ENCODE results near the gene PDS5A.
"Not testable (repeated sequence)": the region's sequence is repeated elsewhere in the genome, so short reads cannot be mapped to it uniquely, and the experiment has no call there.

PDS5A gene

DNA sequence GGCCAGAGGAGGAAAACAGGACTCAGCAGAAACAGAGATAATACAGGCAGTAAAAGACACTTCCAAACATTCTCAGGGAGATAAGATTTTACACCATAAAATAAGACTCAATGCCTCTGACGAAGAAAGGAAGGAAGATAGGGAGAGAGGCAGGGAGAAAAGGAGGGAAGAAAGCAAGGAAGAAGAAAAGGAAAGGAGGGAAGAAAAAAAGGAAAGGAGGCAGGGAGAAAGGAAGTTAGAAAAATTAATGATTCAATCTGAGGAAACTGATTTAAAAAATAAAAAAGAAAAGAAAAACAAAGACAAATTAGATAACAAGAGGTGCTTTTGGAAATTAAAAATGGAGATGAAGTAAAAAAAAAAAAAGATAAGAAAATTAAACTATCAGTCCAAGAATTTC lies 72.1 kb downstream of the PDS5A start:
- DNase-seq (ENCODE audit: low read depth in 2 of 2) = no peak

DNA sequence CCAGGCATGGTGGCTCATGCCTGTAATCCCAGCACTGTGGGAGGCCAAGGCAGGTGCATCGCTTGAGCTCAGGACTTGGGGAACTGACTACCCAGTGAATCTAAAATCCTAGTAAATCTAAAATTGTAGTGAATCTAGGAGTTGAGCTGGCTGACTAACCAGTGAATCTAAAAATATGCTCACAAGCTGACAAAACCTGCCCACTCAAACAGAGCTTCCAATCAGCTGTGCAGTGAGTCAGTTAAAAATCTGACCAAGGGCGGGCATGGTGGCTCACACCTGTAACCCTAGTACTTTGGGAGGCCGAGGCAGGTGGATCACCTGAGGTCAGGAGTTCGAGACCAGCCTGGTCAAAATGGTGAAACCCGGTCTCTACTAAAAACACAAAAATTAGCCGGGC lies 72.7 kb downstream of the PDS5A start:
- DNase-seq (ENCODE audit: low read depth in 2 of 2) = not testable (repeated sequence)

DNA sequence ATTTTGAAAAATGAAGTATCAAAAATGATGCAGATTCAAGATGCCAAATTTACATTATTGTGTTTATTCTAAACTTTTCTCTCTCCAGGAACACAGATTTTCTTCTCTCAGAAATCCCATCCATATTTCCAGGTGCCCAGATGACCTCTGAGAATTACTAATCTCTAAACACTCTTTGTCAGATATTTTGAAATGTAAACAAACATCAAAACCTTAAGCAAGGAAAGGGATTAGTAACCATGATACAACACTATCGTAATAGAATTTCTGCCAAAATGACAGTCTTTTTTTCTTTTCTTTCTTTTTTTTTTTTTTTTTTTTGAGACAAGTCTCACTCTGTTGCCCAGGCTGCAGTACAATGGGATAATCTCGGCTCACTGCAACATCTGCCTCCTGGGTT lies 76.7 kb downstream of the PDS5A start:
- DNase-seq (ENCODE audit: low read depth in 2 of 2) = no peak

DNA sequence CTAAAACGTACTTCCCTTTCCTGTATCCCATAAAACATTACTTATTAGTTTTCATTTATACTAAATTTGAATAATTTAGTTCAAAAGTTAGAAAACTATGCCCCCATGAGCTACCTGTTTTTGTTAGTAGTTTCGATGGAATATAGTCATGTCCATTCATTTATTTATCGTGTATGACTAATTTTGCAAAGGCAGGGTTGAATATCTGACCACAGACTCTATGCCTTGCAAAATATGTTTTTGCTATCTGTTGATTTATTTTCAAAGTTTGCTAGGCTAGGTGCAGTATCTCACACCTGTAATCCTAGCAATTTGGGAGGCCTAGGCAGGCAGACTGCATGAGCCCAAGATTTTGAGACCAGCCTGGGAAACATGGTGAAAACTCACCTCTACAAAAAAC lies 78.4 kb downstream of the PDS5A start:
- no peak for DNase-seq (ENCODE audit: low read depth in 2 of 2)

DNA sequence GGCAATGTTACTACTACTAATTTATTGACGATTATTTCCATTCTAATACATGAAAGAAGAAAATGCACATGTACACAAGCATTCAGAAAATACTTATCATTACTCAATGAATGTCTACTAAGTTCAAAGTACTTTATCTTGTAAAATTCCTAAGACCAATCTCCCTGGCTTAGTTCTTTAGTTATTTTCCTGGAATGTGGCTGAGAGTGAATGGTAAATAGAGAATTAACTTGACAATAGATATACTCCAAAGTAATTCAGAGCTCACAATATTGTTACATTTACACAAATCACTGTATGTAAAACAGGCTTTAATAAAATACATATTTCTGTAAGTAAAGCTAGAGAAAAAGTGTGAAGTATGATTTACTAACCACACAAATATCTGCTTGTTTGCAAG lies 79.7 kb downstream of the PDS5A start:
- DNase-seq (ENCODE audit: low read depth in 2 of 2) = no peak

DNA sequence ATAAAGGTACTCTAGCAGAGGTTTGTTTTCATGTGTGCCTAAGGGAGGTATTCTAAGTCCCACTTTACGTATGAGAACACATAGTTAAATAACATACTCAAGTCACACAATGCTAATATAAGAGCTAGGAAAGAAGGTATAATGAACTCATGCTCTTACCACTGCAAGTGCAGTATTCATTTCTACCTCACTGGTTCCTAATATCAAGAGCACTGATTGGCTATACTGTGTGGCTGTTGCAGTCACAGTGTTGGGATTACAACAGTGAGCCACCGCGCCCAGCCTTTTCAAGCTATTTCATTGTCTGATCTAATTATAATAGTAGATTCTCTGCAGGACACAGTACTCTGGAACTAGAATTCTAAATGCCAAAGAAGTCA lies 84.0 kb downstream of the PDS5A start:
- no peak for DNase-seq (ENCODE audit: low read depth in 2 of 2)

DNA sequence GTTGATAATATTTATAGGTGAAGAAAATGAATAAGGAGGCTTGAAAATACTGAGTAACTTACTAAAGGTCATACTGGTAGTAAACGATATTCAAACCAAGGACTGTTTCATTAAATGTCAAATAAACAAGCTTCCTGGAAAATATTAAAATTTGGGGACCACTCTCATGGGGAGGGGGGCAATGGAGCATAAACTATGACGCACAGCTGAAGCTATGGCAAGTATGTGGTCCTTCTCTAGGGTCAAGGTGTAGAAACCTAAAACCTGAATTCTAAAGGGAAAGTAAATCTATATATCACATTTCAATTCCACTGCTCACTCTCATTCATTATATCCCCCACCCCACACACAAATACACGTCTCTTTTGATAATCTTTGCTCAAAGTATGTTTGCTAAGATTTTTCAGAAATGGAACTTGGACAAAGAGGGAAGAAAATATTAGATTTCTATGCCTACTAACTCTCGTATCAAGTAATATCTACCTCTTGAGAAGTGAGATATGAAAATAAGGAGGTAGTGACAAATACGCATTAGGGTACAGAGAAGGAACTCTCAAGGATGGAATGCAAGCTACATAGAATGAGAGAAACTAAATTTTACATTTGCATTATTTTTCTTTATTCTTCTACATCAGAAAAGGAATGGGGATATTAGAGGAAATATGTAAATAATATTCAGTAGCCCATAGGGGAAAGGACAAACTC lies 84.6 kb downstream of the PDS5A start:
- no peak for DNase-seq (ENCODE audit: low read depth in 2 of 2)

DNA sequence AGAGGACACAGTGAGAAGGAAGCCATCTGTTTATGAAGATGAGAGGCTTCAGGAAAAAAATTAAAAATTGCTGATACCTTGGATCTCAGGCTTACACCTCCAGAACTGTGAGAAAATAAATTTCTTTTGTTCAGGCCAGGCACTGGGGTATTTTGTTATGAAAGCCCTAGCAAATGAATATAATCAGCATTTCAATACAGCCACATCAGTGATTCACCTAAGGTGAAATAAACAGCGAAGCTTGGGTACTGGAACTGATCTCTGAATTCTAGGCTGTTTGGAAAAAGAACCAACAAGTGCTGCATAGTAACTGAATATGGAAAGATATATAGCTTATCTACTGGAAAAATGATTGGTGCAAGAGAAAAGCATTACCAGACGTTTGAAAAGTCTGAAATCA lies 88.5 kb downstream of the PDS5A start:
- DNase-seq (ENCODE audit: low read depth in 2 of 2) = no peak

DNA sequence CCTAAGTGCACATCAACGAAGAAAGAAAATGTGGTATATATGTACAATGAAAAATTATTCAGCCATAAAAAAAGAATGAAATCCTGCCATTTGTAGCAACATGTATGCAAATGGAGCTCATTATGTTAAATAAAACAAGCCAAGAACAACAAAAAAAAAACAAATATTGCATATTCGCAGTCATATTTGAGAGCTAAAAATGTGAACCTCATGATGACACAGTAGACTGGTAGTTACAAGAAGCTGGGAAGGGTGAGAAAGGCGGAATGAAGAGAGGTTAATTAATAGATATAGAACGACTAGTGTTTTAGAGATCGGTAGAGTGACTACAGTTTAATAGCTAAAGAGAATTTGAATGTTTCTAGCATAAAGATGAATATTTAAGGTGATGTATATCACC lies 89.2 kb downstream of the PDS5A start:
- no peak for DNase-seq (ENCODE audit: low read depth in 2 of 2)

DNA sequence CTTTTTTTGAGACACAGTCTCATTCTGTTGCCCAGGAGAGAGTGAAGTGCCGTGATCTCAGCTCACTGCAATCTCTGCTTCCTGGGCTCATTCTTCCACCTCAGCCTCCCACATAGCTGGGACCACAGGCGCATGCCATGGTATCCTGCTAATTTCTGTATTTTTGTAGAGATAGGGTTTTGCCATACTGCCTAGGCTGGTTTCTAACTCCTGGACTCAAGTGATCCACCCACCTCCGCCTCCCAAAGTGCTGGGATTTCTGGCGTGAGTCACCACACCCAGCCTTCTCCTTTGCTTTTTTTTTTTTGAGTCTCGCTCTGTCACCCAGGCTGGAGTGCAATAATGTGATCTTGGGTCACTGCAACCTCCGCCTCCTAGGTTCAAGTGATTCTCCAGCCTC lies 94.1 kb downstream of the PDS5A start:
- no peak for DNase-seq (ENCODE audit: low read depth in 2 of 2)

DNA sequence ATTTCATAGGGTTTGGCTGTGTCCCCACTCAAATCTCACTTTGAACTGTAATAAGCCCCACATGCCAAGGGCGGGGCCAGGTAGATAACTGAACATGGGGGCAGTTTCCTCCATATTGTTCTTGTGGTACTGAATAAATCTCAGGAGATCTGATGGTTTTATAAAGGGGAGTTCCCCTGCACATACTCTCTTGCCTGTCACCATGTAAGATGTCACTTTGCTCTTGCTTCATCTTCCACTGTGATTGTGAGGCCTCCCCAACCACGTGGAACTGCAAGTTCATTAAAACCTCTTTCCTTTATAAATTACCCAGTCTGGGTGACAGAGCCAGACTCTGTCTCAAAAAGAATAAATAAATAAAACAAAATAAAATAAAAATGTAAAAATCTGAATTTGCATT lies 95.9 kb downstream of the PDS5A start:
- no peak for DNase-seq (ENCODE audit: low read depth in 2 of 2)

DNA sequence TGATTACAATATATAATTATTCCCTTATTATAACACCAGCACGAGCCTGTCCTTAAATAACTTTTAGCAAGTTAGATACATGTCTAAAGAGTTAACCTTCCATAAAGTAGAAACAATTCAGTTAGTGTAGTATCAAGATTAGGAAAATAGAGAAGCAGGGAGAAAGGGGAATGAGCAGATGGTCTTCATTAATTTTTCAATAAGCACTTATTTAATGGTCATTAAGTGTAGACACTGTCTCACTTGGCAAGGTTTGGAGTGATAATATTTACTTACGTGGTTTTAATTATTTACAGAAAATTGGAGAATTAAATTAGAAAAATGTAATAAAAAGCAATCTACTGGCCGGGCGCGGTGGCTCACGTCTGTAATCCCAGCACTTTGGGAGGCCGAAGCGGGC lies 99.7 kb downstream of the PDS5A start:
- no peak for DNase-seq (ENCODE audit: low read depth in 2 of 2)

DNA sequence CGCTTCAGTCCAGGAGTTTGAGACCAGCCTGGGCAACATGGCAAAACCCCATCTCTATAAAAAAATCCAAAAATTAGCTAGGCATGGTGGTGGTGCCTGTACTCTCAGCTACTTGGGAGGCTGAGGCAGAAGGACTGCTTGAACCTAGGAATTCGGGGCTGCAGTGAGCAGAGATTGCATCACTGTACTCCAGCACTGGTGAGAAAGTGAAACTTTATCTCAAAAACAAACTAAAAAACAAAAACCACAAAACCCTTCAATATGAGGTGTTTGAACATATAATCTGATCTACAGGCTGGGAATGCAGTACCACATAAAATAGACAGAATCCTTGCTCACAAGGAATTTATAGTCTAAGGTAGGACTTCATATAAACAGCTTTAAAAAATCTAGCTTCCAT lies 103.9 kb downstream of the PDS5A start:
- DNase-seq (ENCODE audit: low read depth in 2 of 2) = no peak

DNA sequence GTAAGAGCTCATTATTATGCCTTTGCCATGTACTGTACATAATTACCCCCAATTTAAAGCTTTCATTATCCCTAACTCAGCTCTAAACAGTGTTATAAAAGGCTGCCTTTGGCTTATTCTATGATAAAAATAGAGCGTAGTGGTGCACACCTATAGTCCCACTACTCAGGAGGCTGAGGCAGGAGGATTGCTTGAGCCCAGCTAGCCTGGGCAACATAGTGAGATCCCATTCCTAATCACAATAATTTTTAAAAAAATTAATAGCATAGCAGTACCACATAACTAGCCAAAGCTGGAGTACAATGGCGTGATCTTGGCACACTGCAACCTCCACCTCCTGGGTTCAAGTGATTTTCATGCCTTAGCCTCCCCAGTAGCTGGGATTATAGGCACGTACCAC lies 112.4 kb downstream of the PDS5A start:
- DNase-seq (ENCODE audit: low read depth in 2 of 2) = no peak

DNA sequence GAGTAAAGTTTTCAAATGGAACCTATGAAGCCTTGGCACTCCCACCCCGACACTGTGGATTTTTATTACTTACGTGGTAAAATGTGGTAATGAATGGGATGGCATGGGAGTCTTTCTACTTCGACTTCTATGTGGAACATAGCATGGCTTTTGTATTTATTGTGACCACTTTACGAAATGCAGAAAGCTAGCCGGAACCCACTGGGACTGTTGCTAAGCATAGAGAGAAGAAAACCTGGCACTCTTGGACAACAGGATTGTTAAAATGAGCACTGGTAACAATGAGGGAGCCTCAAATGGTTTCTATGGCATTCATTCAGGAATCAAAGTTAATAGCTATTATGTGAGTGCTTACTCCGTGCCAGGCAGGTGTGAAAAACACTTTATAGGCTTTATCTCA lies 113.3 kb downstream of the PDS5A start:
- DNase-seq (ENCODE audit: low read depth in 2 of 2) = no peak

DNA sequence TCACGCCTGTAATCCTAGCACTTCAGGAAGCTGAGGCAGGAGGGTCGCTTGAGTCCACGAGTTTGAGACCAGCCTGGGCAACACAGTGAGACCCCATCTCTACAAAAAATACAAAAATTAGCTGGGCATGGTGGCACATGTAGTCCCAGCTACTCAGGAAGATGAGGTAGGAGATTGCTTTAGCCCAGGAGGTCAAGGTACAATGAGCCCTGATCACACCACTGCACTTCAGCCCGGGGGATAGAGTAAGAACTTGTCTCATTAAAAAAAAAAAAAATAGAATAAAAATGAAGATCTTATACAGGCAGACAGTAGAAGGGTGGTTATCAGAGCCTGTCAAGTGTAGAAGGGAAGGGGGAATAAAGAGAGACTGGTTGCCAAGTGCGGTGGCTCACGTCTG lies 116.9 kb downstream of the PDS5A start:
- no peak for DNase-seq (ENCODE audit: low read depth in 2 of 2)

DNA sequence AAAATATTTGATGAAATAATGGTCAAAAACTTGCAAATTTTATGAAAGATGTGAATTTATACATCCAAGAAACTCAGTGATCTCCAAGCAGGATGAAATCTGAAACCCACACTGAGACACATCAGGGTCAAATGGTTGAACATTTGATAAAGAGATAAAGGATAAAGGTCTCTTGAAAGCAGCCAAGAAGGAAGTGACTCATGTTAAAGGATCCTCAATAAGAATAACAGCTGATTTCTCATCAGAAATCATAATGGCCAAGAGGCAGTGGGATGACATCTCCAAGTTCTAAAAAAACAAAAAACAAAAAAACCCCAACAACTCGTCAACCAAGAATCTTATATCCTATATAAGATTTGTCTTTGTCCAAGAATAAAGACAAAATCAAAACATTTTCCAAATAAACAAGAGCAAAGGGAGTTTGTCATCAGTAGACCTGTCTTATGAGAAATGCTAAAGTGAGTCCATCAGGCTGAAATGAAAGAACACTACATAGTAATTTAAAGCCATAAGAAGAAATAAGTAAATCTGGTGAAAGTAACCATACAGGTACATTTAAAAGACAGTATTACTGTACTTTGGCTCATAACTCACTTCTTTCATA lies 121.7 kb downstream of the PDS5A start:
- DNase-seq (ENCODE audit: low read depth in 2 of 2) = no peak

DNA sequence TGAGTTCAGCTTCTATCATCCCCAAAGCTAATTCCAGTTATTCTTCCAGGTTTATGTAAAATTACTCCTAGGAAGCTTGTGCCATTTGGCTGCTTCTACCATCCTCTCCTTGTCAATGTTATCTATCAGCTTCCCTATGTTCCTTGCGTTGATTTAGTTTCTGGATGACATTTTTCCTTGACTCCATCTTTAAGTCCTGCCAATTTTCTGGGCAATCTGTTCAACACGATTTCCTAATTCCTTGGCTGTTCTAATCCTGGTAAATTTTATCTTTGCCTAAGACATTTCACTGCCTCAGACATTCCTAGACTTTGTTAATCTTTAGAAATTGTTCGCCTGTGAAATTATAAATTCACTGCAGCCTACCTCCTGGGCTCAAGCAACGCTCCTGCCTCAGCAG lies 125.1 kb downstream of the PDS5A start:
- DNase-seq (ENCODE audit: low read depth in 2 of 2) = no peak

DNA sequence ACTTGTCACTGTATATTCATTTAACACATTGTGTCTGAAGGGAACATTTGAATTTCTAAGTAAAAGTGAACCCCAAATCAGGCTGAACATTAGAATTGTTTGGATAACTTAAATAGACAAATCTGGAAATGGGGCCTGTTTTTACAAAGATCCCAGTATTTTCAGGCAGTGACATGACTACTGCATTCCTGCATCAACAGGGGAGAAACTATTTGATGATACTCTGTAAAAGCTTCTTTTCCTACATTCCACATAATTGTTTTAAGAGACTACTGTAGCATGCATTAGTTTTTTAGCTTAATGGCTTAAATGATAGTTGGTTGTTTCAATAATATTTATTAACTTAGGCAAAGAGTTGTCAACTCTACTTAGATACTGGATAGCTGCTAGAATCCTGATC lies 127.0 kb downstream of the PDS5A start:
- DNase-seq (ENCODE audit: low read depth in 2 of 2) = no peak

DNA sequence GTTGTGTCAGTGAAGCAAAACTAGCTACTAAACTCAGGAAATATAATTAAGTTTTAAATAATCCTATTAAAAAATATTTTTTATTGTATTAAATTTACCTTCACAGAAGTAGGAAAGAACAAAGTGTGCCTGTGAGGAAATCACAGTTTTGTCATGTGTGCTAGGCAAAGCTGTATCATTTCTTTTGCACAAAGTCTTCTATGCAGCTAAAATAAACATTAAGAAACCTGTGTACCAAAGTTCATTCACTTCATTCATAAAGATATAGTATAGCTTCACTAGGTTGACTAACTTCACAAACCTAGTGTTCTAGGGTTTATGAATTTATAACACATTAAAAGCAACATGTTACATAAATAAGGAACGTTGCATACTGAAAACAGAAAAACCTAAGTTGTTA lies 131.0 kb downstream of the PDS5A start:
- no peak for DNase-seq (ENCODE audit: low read depth in 2 of 2)

DNA sequence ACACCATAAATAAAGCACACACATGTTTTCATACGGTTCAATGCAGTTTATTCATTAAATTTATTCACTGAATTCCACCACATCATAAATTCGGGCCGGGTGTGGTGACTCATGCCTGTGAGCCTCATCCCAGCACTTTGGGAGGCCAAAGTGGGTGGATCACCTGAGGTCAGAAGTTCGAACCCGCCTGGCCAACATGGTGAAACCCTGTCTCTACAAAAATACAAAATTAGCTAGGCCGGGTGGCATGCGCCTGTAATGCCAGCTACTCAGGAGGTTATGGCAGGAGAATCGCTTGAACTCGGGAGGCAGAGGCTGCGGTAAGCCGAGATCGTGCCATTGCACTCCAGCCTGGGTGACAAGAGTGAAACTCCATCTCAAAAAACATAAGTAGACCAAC lies 131.6 kb downstream of the PDS5A start:
- DNase-seq (ENCODE audit: low read depth in 2 of 2) = no peak

DNA sequence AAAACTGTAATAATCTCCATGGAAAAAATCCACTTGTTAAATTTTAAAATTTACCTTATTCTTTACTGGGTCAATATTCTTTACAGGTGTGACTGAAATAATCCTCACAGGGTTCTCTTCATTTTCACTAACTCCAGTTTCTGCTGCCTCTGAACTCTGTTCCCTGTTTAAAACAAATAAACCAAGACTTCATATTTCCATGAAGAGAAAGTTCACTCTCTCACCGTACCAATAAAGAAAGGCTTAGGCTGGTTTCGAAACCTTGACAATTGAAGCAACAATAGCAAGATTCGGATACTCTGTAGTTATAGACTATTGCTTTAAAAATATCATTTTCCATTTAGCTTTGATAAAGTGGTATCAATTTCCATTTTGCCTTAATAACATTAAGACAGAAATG lies 135.8 kb downstream of the PDS5A start:
- no peak for DNase-seq (ENCODE audit: low read depth in 2 of 2)

DNA sequence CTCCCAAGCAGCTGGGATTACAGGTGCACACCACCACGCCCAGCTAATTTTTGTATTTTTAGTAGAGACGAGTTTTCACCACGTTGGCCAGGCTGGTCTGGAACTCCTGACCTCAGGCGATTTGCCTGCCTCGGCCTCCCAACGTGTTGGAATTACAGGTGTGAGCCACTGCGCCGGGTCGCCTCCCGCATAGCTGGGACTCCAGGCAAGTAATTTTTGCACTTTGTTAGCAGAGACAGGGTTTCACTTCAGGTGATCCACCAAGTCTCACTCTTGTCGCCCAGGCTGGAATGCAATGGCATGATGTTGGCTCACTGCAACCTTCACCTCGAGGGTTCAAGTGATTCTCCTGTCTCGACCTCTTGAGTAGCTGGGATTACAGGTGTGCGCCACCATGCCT lies 137.2 kb downstream of the PDS5A start:
- DNase-seq (ENCODE audit: low read depth in 2 of 2) = not testable (repeated sequence)

DNA sequence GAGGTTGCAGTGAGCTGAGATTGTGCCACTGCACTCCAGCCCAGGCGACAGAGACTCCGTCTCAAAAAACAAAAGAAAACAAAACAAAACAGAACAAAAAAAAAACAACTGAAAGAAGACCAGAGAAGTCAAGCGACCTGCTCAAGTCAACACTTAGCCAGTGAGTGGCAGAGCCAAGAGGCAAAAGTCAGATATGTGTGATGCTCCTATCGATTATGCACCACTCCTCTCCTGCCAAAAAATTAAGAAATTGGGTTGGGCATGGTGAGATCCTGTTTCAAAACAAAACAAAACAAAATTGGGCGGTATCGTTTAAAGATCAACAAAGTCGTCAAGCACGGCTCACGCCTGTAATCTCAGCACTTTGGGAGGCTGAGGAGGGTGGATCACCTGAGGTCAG lies 137.7 kb downstream of the PDS5A start:
- DNase-seq (ENCODE audit: low read depth in 2 of 2) = no peak
